Mesodermal cell (in vitro differentiated cells): ENCODE data around the gene ATL2.
"Not testable (repeated sequence)": the region's sequence is repeated elsewhere in the genome, so short reads cannot be mapped to it uniquely, and the experiment has no call there.

Source experiments
- H3K27ac ChIP-seq: 2 replicates; pipeline ENCODE4 v1.7.0; 2013; ENCODE audit warnings: mild to moderate bottlenecking, low read depth, low read length, moderate library complexity; ENCODE audit not compliant: severe bottlenecking
- H3K36me3 ChIP-seq: 2 replicates; pipeline ENCODE4 v1.7.1; 2013; ENCODE audit warnings: mild to moderate bottlenecking, low read length, moderate library complexity; ENCODE audit not compliant: control insufficient read depth, insufficient read depth
- H3K4me1 ChIP-seq: one replicate; pipeline ENCODE4 v1.7.1; 2013; ENCODE audit warnings: mild to moderate bottlenecking, low read length; ENCODE audit not compliant: insufficient read depth, control insufficient read depth, poor library complexity, severe bottlenecking
- H3K4me3 ChIP-seq: 2 replicates; pipeline ENCODE4 v1.7.0; 2013; ENCODE audit warnings: low read length, control low read depth, mild to moderate bottlenecking; ENCODE audit not compliant: insufficient read depth, poor library complexity, severe bottlenecking; ENCODE audit errors: extremely low read depth
- H3K9me3 ChIP-seq: 2 replicates; pipeline ENCODE4 v1.7.1; 2013; ENCODE audit warnings: mild to moderate bottlenecking, low read length, moderate library complexity; ENCODE audit not compliant: control insufficient read depth
- WGBS, 2 experiments: methylation state at CpG; one replicate each; pipeline ENCODE4 v1.1.5; 2013; ENCODE audit warnings: missing lambda C conversion rate in 2 of 2; ENCODE audit not compliant: insufficient coverage in 2 of 2; 5-methylcytosine and 5-hydroxymethylcytosine counted together

ATL2 gene

DNA sequence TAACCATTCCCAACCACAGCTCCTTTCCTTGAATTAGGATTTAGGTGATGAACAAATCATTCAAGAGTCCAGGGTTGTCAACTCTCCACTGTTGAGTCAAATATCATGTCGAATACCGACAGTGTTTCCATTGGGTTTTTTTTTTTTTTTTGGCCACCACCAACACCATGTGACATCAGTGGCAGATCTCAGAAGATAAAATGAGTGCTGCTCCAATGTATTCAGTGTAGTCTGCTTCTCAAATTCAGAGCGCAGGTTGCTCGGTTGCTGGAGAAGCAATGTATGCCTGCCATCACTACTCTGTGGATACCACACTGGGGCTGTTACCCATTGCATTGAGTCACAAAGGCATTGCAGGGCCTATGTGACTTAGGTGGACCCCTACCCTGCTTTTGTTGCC lies 10.8 kb upstream of the ATL2 start:
- 91 to 97% methylated on average over 4 of the region's 4 CpGs for WGBS, 2 experiments
- H3K9me3 ChIP-seq, result no peaks in the 10 kb centered on the region
- H3K27ac ChIP-seq, result no peak overlapping the region
- no peaks in the 10 kb centered on the region for H3K4me1 ChIP-seq
- no peak overlapping the region for H3K4me3 ChIP-seq
- H3K36me3 ChIP-seq, result no peaks in the 10 kb centered on the region

GRCh38 chr2:38386821-38387220 lies 9.7 kb upstream of the ATL2 start:
- H3K36me3 ChIP-seq, result no peaks in the 10 kb centered on the region
- no peak overlapping the region for H3K27ac ChIP-seq
- 92 to 95% methylated on average over 2 to 4 of the region's 7 CpGs for WGBS, 2 experiments
- no peaks in the 10 kb centered on the region for H3K9me3 ChIP-seq
- no peaks in the 10 kb centered on the region for H3K4me1 ChIP-seq
- no peak overlapping the region for H3K4me3 ChIP-seq

DNA sequence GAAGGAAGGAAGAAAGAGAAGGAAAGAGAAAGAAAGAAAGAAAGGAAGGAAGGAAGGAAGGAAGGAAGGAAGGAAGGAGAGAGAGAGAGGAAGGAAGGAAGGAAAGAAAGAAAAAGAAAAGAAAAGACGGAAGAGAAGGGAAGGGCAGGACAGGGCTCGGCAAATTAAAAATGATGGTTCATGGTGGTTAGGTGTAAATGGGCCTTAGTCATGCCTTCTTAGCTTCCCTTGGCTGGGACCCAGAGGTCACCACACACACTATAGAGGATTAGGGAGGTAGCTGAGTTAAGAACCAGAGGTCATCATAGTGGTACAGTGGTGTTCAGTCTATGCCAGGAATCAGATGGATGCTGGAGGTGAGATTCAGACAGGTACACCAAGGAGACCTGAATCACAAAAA lies 9.3 kb upstream of the ATL2 start:
- no peak overlapping the region for H3K4me3 ChIP-seq
- no peak overlapping the region for H3K27ac ChIP-seq
- no peaks in the 10 kb centered on the region for H3K9me3 ChIP-seq
- H3K36me3 ChIP-seq, result no peaks in the 10 kb centered on the region
- H3K4me1 ChIP-seq, result no peaks in the 10 kb centered on the region
- 94 to 100% methylated on average over 2 of the region's 2 CpGs for WGBS, 2 experiments

DNA sequence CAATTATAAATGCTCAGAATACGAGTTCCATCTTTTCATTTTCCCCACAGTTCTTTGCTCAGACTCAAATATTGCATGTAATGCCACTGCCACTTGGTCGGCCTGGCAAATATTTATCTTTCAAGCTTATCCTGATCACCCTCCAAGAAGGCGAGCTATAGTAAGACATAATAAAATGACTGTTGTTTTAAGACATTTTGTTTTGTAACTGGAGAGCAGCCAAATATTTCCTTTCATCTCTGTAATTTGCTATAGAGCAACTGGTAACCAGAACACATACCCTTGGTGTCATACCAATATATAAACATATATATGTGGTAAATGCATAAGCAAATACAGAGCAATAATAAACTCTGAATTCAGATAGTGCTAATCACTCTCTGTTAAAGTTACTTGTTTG lies 7.3 kb upstream of the ATL2 start:
- no peak overlapping the region for H3K27ac ChIP-seq
- H3K4me3 ChIP-seq, result no peak overlapping the region
- H3K4me1 ChIP-seq, result peaks cover 8% of the 10 kb centered on the region
- H3K36me3 ChIP-seq, result no peaks in the 10 kb centered on the region
- WGBS, 2 experiments, result 80% methylated on average over 1 of the region's 3 CpGs; no CpG with 5 or more reads in 1 of the 2 experiments
- H3K9me3 ChIP-seq, result no peaks in the 10 kb centered on the region

- not testable (repeated sequence) for H3K27ac ChIP-seq, H3K9me3 ChIP-seq, H3K4me3 ChIP-seq, H3K36me3 ChIP-seq, H3K4me1 ChIP-seq
- WGBS, 2 experiments, result 95 to 98% methylated on average over 6 of the region's 6 CpGs
Measured at GRCh38 chr2:38383741-38384140, 6.7 kb upstream of the ATL2 start.

- peaks cover 14% of the 10 kb centered on the region for H3K4me1 ChIP-seq
- H3K36me3 ChIP-seq, result no peaks in the 10 kb centered on the region
- no peaks in the 10 kb centered on the region for H3K9me3 ChIP-seq
Measured at GRCh38 chr2:38381381-38382143, 4.5 kb upstream of the ATL2 start.

GRCh38 chr2:38380397-38381130 lies 3.5 kb upstream of the ATL2 start:
- WGBS, 2 experiments, result 86 to 88% methylated on average over 10 of the region's 10 CpGs
- no peaks in the 10 kb centered on the region for H3K9me3 ChIP-seq
- H3K27ac ChIP-seq, result no peak overlapping the region
- no peak overlapping the region for H3K4me3 ChIP-seq
- H3K4me1 ChIP-seq, result peaks cover 15% of the 10 kb centered on the region
- H3K36me3 ChIP-seq, result no peaks in the 10 kb centered on the region

More at GRCh38 chr2:38381381-38382143, 4.5 kb upstream of the ATL2 start:
- no peak overlapping the region for H3K27ac ChIP-seq
- 90 to 100% methylated on average over 1 to 2 of the region's 6 CpGs for WGBS, 2 experiments
- no peak overlapping the region for H3K4me3 ChIP-seq

- Histone ChIP-seq H3K36me3 (peaks cover 11% of the 10 kb centered on the region), H3K4me1 (peaks cover 22% of the 10 kb centered on the region)
- WGBS, 2 experiments, result 0 to 1% methylated on average over 60 to 65 of the region's 80 CpGs
Measured at GRCh38 chr2:38376346-38377049, 575 bp downstream of the ATL2 start.

DNA sequence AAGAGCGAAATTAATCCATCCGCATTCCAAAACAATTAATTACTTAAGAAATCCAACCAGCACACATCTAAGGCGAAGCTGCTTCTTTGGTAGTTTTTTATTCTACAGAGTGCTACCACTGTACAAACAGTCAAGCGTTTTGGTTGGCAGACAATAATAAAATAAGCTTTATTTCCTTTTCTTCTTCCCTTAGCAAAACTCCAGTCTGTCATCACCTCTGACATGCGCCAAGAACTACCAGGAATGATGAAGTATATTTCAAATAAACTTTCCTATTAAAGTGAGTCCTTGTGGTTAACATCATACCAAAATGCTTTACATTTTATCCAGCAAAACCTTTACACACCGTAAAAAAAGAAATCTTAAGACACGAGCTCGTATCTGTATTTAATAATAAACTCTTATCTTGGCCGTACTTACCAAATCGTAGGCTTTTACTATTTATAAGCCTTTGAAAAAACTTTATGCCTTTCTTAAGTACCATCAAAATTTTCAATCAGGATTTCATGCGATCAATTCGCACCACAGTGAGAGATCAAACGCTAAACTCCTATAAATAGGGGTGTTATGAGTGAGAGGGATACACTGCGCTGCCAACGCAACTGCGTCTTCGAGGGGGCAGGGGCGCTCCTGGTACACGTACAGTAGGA lies 1.3 kb downstream of the ATL2 start:
- H3K9me3 ChIP-seq, result no peaks in the 10 kb centered on the region
- H3K27ac ChIP-seq, result peak overlapping the region; percentile 78
- peaks cover 11% of the 10 kb centered on the region for H3K36me3 ChIP-seq
- H3K4me1 ChIP-seq, result peaks cover 22% of the 10 kb centered on the region
- WGBS, 2 experiments, result 16 to 27% methylated on average over 10 to 12 of the region's 19 CpGs
- peak overlapping the region; percentile 72 for H3K4me3 ChIP-seq

More at GRCh38 chr2:38376346-38377049, 575 bp downstream of the ATL2 start:
- Histone ChIP-seq H3K4me3 (peak overlapping the region; percentile 72), H3K27ac (peak overlapping the region; percentile 95), H3K9me3 (no peaks in the 10 kb centered on the region)

DNA sequence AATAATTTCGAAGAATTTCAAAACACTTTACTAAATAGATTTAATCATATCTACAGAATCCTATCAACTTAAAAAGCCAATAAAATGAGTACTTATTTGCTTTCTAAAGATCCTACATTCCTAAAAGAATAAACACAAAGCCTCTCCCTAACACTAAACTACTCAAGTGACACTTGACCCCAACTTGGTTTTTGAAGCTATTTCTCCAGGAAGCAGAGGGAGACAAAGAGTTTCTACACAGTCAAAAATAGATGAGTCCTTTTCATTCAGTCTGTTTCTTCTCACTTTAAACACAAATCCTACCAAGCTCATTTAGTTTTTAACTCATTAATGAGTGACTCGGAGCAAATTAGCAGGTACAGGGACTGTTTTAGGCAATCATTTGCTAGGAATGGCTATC lies 2.1 kb downstream of the ATL2 start:
- H3K27ac ChIP-seq, result no peak overlapping the region
- 92 to 100% methylated on average over 1 to 2 of the region's 2 CpGs for WGBS, 2 experiments
- H3K4me3 ChIP-seq, result peak overlapping the region; percentile 72

More for the DNA sequence above, 2.1 kb downstream of the ATL2 start:
- Histone ChIP-seq H3K36me3 (peaks cover 11% of the 10 kb centered on the region), H3K9me3 (no peaks in the 10 kb centered on the region), H3K4me1 (peaks cover 15% of the 10 kb centered on the region)
